ENCODE measurements around the gene LYPD3. TPM values are rescaled to one million over a fixed set of nuclear protein-coding genes. Genes with fewer than 3 reads are reported as not detected.

The LYPD3 gene
- total and polyA plus RNA-seq, 3 donors from 2014 or later = 0.71 to 1.3 (median 1.2) TPM

- H3K4me3 ChIP-seq = no peak overlapping the region
- H3K27ac ChIP-seq = no peak overlapping the region
- no peaks in the 10 kb centered on the region for H3K36me3 ChIP-seq (ENCODE audit: low read depth, missing control alignments)
- TF ChIP-seq POLR2A (IDR thresholded peaks at IDR 0.05) (no peak), CTCF (IDR thresholded peaks at IDR 0.05) (no peak)
- intact Hi-C loops (cut with DNase I; ENCODE audit: low total_unique reads) = no loop called here
- 80 to 90% methylated on average over 6 of the region's 6 CpGs for WGBS, 2 donors
- no peaks in the 10 kb centered on the region for H3K4me1 ChIP-seq
- H3K9me3 ChIP-seq = no peaks in the 10 kb centered on the region
- H3K27me3 ChIP-seq = no peaks in the 10 kb centered on the region
- DNase-seq = no peak
Observed at GRCh38 chr19:43412441-43412840, 53.0 kb downstream of the LYPD3 start.

Other genes starting within 250 kb of the LYPD3 start
- under 1 TPM in 1 of 2 donors, not detected in 1; 0.12 TPM for gene PSG9, start 196.1 kb downstream of the LYPD3 start, total RNA-seq
- gene PSG9, start 196.1 kb downstream of the LYPD3 start, polyA plus RNA-seq (ENCODE audit: insufficient read depth, low read depth, low replicate concordance) = not detected
- gene CD177, start 111.9 kb downstream of the LYPD3 start, total RNA-seq = under 1 TPM; 0.39 to 0.74 TPM
- gene CD177, start 111.9 kb downstream of the LYPD3 start, polyA plus RNA-seq (ENCODE audit: insufficient read depth, low read depth, low replicate concordance) = 0.57 TPM
- 10 to 100 TPM; 73.1 to 93.3 TPM for gene TEX101, start 50.7 kb downstream of the LYPD3 start, total RNA-seq
- gene TEX101, start 50.7 kb downstream of the LYPD3 start, polyA plus RNA-seq (ENCODE audit: insufficient read depth, low read depth, low replicate concordance) = 231 TPM
- 10 to 100 TPM; 27.1 to 28.3 TPM for gene PHLDB3, start 39.1 kb upstream of the LYPD3 start, total RNA-seq
- 62.2 TPM for gene PHLDB3, start 39.1 kb upstream of the LYPD3 start, polyA plus RNA-seq (ENCODE audit: insufficient read depth, low read depth, low replicate concordance)
- 10 to 100 TPM; 11.2 to 11.5 TPM for gene ETHE1, start 61.6 kb upstream of the LYPD3 start, total RNA-seq
- gene ETHE1, start 61.6 kb upstream of the LYPD3 start, polyA plus RNA-seq (ENCODE audit: insufficient read depth, low read depth, low replicate concordance) = 13.1 TPM
- gene ZNF575, start 67.6 kb upstream of the LYPD3 start, total RNA-seq = 1 to 10 TPM; 1.1 to 1.7 TPM
- gene ZNF575, start 67.6 kb upstream of the LYPD3 start, polyA plus RNA-seq (ENCODE audit: insufficient read depth, low read depth, low replicate concordance) = 2.4 TPM
- gene XRCC1, start 109.9 kb upstream of the LYPD3 start, total RNA-seq = 10 to 100 TPM; 40.6 to 44.8 TPM
- 49.1 TPM for gene XRCC1, start 109.9 kb upstream of the LYPD3 start, polyA plus RNA-seq (ENCODE audit: insufficient read depth, low read depth, low replicate concordance)
- gene PINLYP, start 110.2 kb upstream of the LYPD3 start, total RNA-seq = 1 to 10 TPM; 5.8 to 5.9 TPM
- 9.9 TPM for gene PINLYP, start 110.2 kb upstream of the LYPD3 start, polyA plus RNA-seq (ENCODE audit: insufficient read depth, low read depth, low replicate concordance)
- gene IRGQ, start 130.5 kb upstream of the LYPD3 start, total RNA-seq = 10 to 100 TPM; 26.4 to 29.0 TPM
- 6.0 TPM for gene IRGQ, start 130.5 kb upstream of the LYPD3 start, polyA plus RNA-seq (ENCODE audit: insufficient read depth, low read depth, low replicate concordance)
- 10 to 100 TPM; 14.6 to 17.9 TPM for gene ZNF576, start 131.0 kb upstream of the LYPD3 start, total RNA-seq
- gene ZNF576, start 131.0 kb upstream of the LYPD3 start, polyA plus RNA-seq (ENCODE audit: insufficient read depth, low read depth, low replicate concordance) = 23.1 TPM
- gene SRRM5, start 146.5 kb upstream of the LYPD3 start, total RNA-seq = 10 to 100 TPM in 1 of 2 donors, 1 to 10 TPM in 1; 8.4 to 21.3 TPM
- 36.0 TPM for gene SRRM5, start 146.5 kb upstream of the LYPD3 start, polyA plus RNA-seq (ENCODE audit: insufficient read depth, low read depth, low replicate concordance)
- 10 to 100 TPM; 93.1 to 94.2 TPM for gene ZNF428, start 154.0 kb upstream of the LYPD3 start, total RNA-seq
- 64.1 TPM for gene ZNF428, start 154.0 kb upstream of the LYPD3 start, polyA plus RNA-seq (ENCODE audit: insufficient read depth, low read depth, low replicate concordance)
- gene CADM4, start 174.2 kb upstream of the LYPD3 start, total RNA-seq = 1 to 10 TPM; 1.5 to 4.3 TPM
- gene CADM4, start 174.2 kb upstream of the LYPD3 start, polyA plus RNA-seq (ENCODE audit: insufficient read depth, low read depth, low replicate concordance) = 7.8 TPM
- gene PLAUR, start 204.6 kb upstream of the LYPD3 start, total RNA-seq = 1 to 10 TPM; 4.3 to 8.4 TPM
- 7.3 TPM for gene PLAUR, start 204.6 kb upstream of the LYPD3 start, polyA plus RNA-seq (ENCODE audit: insufficient read depth, low read depth, low replicate concordance)